CD14-positive monocyte (primary cell): Measurements from ENCODE around the gene USP54. TPM values are rescaled to one million over a fixed set of nuclear protein-coding genes. Genes with fewer than 3 reads are reported as not detected.

Experiments used
- DNase-seq, 3 donors: peaks; one replicate each; pipeline ENCODE4 v3.0.0-alpha.2; 2011 to 2022
- H2AFZ ChIP-seq: 2 replicates; pipeline ENCODE4 v1.6.0; 2012; ENCODE audit warnings: mild to moderate bottlenecking, low read depth, low read length, inconsistent platforms; ENCODE audit not compliant: insufficient read depth, poor library complexity, severe bottlenecking
- H3K27ac ChIP-seq, 2 donors: 1 replicate in 1 of 2; 2 replicates in 1 of 2; pipeline ENCODE4 v1.5.1; 2012 to 2013; ENCODE audit warnings: low read length in 2 of 2, control low read depth in 1 of 2, inconsistent platforms in 1 of 2, low read depth in 1 of 2, mild to moderate bottlenecking in 1 of 2
- H3K27me3 ChIP-seq, 2 donors: one replicate each; pipeline versions ENCODE4 v1.6.0 to v1.6.1; 2011 to 2013; ENCODE audit warnings: low read length in 2 of 2; ENCODE audit not compliant: control insufficient read depth in 2 of 2, insufficient read depth in 2 of 2
- H3K36me3 ChIP-seq, 2 donors: replicated peaks in 1 of 2; 1 replicate in 1 of 2; 2 replicates in 1 of 2; pipeline versions ENCODE4 v1.5.1 to v1.6.1; 2012 to 2013; ENCODE audit warnings: low read length in 2 of 2, control low read depth in 1 of 2, inconsistent platforms in 1 of 2, mild to moderate bottlenecking in 1 of 2; ENCODE audit not compliant: insufficient read depth in 2 of 2, control insufficient read depth in 1 of 2
- H3K4me1 ChIP-seq, 2 donors: 1 replicate in 1 of 2; 2 replicates in 1 of 2; pipeline versions ENCODE4 v1.5.1 to v1.6.1; 2012 to 2013; ENCODE audit warnings: low read length in 2 of 2, control low read depth in 1 of 2, inconsistent platforms in 1 of 2, mild to moderate bottlenecking in 1 of 2, moderate library complexity in 1 of 2; ENCODE audit not compliant: insufficient read depth in 2 of 2, control insufficient read depth in 1 of 2
- H3K4me2 ChIP-seq: replicated peaks from 2 replicates; pipeline ENCODE3; 2012; ENCODE audit warnings: low read length, moderate library complexity, mild to moderate bottlenecking; ENCODE audit not compliant: poor library complexity, severe bottlenecking; ENCODE audit errors: extremely low read depth
- H3K4me3 ChIP-seq, 3 experiments: fragments of 200-600 bp in 1 of 3; sonication (generic) in 1 of 3; replicated peaks in 1 of 3; 1 replicate in 2 of 3; 2 replicates in 1 of 3; pipeline ENCODE4 v1.5.1; 2011 to 2013; ENCODE audit warnings: low read length in 3 of 3, mild to moderate bottlenecking in 3 of 3, control low read depth in 2 of 3, low read depth in 2 of 3, inconsistent platforms in 1 of 3, moderate library complexity in 1 of 3
- H3K79me2 ChIP-seq: 2 replicates; pipeline ENCODE4 v1.6.0; 2012; ENCODE audit warnings: mild to moderate bottlenecking, control low read depth, inconsistent platforms, low read length, moderate library complexity; ENCODE audit not compliant: insufficient read depth
- H3K9ac ChIP-seq: 2 replicates; pipeline ENCODE4 v1.6.0; 2017; ENCODE audit warnings: low read length, mild to moderate bottlenecking; ENCODE audit not compliant: insufficient read depth, poor library complexity, severe bottlenecking
- H3K9me3 ChIP-seq, 2 donors: replicated peaks in 1 of 2; 1 replicate in 1 of 2; 2 replicates in 1 of 2; pipeline versions ENCODE4 v1.5.1 to v1.6.1; 2012 to 2013; ENCODE audit warnings: low read length in 2 of 2, control low read depth in 1 of 2; ENCODE audit not compliant: control insufficient read depth in 1 of 2, insufficient read depth in 1 of 2
- H4K20me1 ChIP-seq: 2 replicates; pipeline ENCODE4 v1.6.0; 2012; ENCODE audit warnings: mild to moderate bottlenecking, low read length, control low read depth, moderate library complexity; ENCODE audit not compliant: insufficient read depth
- H3K27ac Mint-ChIP-seq, 7 donors: one replicate each; pipeline ENCODE4 v1.8.0; 2020; ENCODE audit warnings: mild to moderate bottlenecking in 7 of 7, mixed read lengths in 7 of 7, moderate library complexity in 6 of 7, inconsistent platforms in 2 of 7
- H3K27me3 Mint-ChIP-seq, 3 donors: one replicate each; pipeline ENCODE4 v1.8.0; 2021 to 2022; ENCODE audit warnings: low read depth in 3 of 3, mild to moderate bottlenecking in 3 of 3, mixed read lengths in 3 of 3, moderate library complexity in 3 of 3, inconsistent platforms in 1 of 3
- H3K36me3 Mint-ChIP-seq, 2 donors: one replicate each; pipeline ENCODE4 v1.8.0; 2020; ENCODE audit warnings: mixed read lengths in 2 of 2, inconsistent platforms in 1 of 2, mild to moderate bottlenecking in 1 of 2
- H3K4me1 Mint-ChIP-seq: one replicate; pipeline ENCODE4 v1.8.0; 2020; ENCODE audit warnings: mild to moderate bottlenecking, mixed read lengths
- H3K4me3 Mint-ChIP-seq, 2 donors: one replicate each; pipeline ENCODE4 v1.8.0; 2020; ENCODE audit warnings: mild to moderate bottlenecking in 2 of 2, mixed read lengths in 2 of 2, moderate library complexity in 1 of 2
- H3K9me3 Mint-ChIP-seq, 7 donors: one replicate each; pipeline ENCODE4 v1.8.0; 2020 to 2022; ENCODE audit warnings: mixed read lengths in 7 of 7, mild to moderate bottlenecking in 6 of 7, moderate library complexity in 6 of 7, inconsistent platforms in 2 of 7
- WGBS: methylation state at CpG from one replicate; pipeline ENCODE4 v1.1.5; 2013; ENCODE audit warnings: missing lambda C conversion rate; ENCODE audit not compliant: insufficient coverage; 5-methylcytosine and 5-hydroxymethylcytosine counted together
- intact Hi-C, 2 donors: fragments of 100-400 bp; cut with micrococcal nuclease; formaldehyde crosslinking; loops; one replicate each; pipeline versions ENCODE4 v1.15.0 to v1.15.1; 2023
- polyA plus RNA-seq, 3 donors: library from polyadenylated mRNA; depleted of rRNA in 1 of 3; unstranded in 2 of 3; stranded (reverse) in 1 of 3; fragments of 300-500 nt in 2 of 3; fragments of >200 nt in 1 of 3; fragmentation: Illumina TruSeq in 2 of 3; gene quantifications; 1 replicate in 2 of 3; 2 replicates in 1 of 3; pipeline ENCODE4 v1.2.3, GENCODE V29; 2012 to 2021
- TF ChIP-seq, protein P1 (sequence below): fragments of 200-600 bp; IDR thresholded peaks from one replicate; pipeline ENCODE4 v1.8.0; 2022; ENCODE audit warnings: antibody characterized with exemption, mild to moderate bottlenecking

The USP54 gene
- polyA plus RNA-seq, 3 donors, result 0.28 to 2.4 (median 0.55) TPM

DNA sequence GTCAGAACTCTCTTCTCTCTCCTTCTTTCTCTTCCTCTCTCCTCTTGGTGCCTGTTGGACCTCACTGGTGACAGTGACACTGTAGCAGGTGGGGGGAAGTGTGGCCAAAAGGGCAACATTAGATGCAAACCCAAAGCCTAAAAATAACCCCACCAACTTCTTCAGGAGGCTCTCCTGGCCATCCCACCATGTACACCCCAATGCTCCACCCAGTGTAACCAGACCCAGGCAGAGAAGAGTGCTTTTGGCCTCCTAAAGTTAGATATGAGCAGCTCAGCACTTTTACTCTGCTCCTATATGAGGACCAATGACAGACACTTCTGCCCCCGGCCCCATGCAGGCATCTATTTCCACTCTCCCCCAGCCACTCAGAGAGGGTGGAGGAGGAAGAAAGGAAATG is 44.6 kb upstream of the USP54 start:
- TF ChIP-seq, protein P1, sequence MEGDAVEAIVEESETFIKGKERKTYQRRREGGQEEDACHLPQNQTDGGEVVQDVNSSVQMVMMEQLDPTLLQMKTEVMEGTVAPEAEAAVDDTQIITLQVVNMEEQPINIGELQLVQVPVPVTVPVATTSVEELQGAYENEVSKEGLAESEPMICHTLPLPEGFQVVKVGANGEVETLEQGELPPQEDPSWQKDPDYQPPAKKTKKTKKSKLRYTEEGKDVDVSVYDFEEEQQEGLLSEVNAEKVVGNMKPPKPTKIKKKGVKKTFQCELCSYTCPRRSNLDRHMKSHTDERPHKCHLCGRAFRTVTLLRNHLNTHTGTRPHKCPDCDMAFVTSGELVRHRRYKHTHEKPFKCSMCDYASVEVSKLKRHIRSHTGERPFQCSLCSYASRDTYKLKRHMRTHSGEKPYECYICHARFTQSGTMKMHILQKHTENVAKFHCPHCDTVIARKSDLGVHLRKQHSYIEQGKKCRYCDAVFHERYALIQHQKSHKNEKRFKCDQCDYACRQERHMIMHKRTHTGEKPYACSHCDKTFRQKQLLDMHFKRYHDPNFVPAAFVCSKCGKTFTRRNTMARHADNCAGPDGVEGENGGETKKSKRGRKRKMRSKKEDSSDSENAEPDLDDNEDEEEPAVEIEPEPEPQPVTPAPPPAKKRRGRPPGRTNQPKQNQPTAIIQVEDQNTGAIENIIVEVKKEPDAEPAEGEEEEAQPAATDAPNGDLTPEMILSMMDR, result no peak
- no peak overlapping the region for H3K4me3 Mint-ChIP-seq
- peaks cover 0 to 6% (median 0%) of the 10 kb centered on the region in 3 donors for H3K27me3 Mint-ChIP-seq
- Histone ChIP-seq H3K27me3 (no peaks in the 10 kb centered on the region), H3K4me1 (no peaks in the 10 kb centered on the region), H3K27ac (no peak overlapping the region), H3K4me3 (no peak overlapping the region), H3K9me3 (no peaks in the 10 kb centered on the region), H2AFZ (peak overlapping the region; percentile 22), H3K79me2 (no peaks in the 10 kb centered on the region), H4K20me1 (no peaks in the 10 kb centered on the region), H3K36me3 (no peaks in the 10 kb centered on the region), H3K9ac (no peak overlapping the region), H3K4me2 (no peak overlapping the region)
- no peak overlapping the region for H3K27ac Mint-ChIP-seq
- intact Hi-C loops, result no loop called here
- H3K4me1 Mint-ChIP-seq, result no peaks in the 10 kb centered on the region
- no peaks in the 10 kb centered on the region for H3K36me3 Mint-ChIP-seq
- DNase-seq, result no peak
- no CpG with 5 or more reads among the region's 1 CpG for WGBS
- H3K9me3 Mint-ChIP-seq, result peaks cover 0 to 2% (median 0%) of the 10 kb centered on the region in 7 donors

DNA sequence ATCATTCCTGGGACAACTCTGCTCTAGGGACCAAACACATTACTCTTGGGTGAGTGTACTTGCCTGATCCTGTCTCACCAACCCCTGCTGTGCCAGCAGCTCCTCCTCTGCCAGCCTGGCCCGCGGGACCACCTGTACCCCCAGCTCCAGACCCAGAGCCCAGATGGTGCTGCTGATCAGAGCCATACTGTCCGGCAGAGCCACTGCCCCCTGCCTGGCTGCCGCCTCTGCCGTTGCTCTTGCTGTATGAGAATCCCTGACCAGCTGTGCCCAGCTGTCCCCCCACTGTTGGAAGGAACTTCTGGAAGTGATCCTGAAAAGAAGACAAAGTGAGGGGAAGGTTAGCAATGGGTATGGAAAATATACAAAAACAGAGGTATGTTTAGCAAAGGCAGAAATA is 43.3 kb upstream of the USP54 start:
- 90% methylated on average over 3 of the region's 5 CpGs for WGBS
- Mint-ChIP-seq H3K36me3 (no peaks in the 10 kb centered on the region), H3K9me3 (peaks cover 0 to 2% (median 0%) of the 10 kb centered on the region in 7 donors), H3K4me3 (no peak overlapping the region), H3K27me3 (peaks cover 0 to 4% (median 0%) of the 10 kb centered on the region in 3 donors), H3K27ac (no peak overlapping the region), H3K4me1 (no peaks in the 10 kb centered on the region)
- DNase-seq, result no peak
- Histone ChIP-seq H3K9me3 (no peaks in the 10 kb centered on the region), H3K9ac (no peak overlapping the region), H3K4me1 (no peaks in the 10 kb centered on the region), H3K27me3 (no peaks in the 10 kb centered on the region), H2AFZ (no peak overlapping the region), H3K4me3 (no peak overlapping the region), H3K4me2 (no peak overlapping the region), H3K27ac (no peak overlapping the region), H3K36me3 (no peaks in the 10 kb centered on the region), H3K79me2 (no peaks in the 10 kb centered on the region), H4K20me1 (no peaks in the 10 kb centered on the region)
- intact Hi-C loops, result no loop called here
- TF ChIP-seq, protein P1, result no peak
